ENCODE data around the gene RBCK1. TPM values are rescaled to one million over a fixed set of nuclear protein-coding genes. Genes with fewer than 3 reads are reported as not detected.
"Not testable (repeated sequence)": the region's sequence is repeated elsewhere in the genome, so short reads cannot be mapped to it uniquely, and the experiment has no call there.

Gene RBCK1
- total RNA-seq, 1 experiment from 2014 or later = 53.9 TPM

DNA sequence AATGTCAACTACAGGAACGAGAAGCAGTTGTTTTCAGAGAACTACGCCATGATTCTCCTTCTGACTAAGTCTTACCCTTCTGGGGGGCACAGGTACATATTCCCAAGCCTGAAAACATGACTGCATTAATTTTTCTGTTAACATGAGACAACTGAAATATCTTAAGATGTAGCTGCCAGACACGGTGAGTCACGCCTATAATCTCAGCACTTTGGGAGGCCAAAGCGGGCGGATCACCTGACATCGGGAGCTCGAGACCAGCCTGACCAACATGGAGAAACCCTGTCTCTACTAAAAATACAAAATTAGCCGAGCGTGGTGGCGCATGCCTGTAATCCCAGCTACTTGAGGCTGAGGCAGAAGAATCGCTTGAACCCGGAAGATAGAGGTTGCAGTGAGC lies 32.5 kb downstream of the RBCK1 start:
- Histone ChIP-seq H3K4me3 (ENCODE audit: insufficient read depth, low read depth, low read length) (no peak overlapping the region), H3K36me3 (replicated peaks; ENCODE audit: control insufficient read depth, insufficient read depth, low read length) (peaks cover 19% of the 10 kb centered on the region), H3K27me3 (ENCODE audit: control insufficient read depth, insufficient read depth, low read length) (peaks cover 2% of the 10 kb centered on the region; the same call in 1 of the 2 replicates)
- no peak for DNase-seq

DNA sequence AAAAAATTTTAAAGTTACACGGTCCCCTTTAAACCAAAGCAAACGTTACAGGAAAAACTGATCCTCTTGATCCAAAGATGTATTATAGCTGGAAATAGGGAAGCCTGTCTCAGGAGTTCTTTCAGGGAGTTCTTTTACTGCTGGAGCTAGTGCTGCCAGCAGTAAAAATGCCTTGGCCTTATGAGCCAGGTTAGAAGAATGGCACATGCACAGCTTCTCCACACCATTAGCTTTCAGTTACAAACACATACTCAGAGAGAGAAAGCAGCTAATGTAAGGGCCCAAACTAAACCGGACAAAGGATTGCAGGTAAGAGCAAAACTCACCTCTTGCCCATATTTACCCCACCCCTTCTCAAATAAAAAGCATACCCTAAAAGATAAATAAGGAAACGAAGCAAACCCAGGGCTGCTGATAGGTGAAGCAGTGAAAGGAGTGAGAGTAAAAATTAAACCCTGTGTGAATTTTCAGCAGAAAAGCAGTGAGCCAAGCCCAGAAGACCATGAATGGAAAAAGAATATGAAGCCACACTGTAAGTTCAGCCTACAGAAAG lies 35.2 kb downstream of the RBCK1 start:
- DNase-seq = no peak
- no peak overlapping the region for H3K4me3 ChIP-seq (ENCODE audit: insufficient read depth, low read depth, low read length)
- no peaks in the 10 kb centered on the region for H3K27me3 ChIP-seq (ENCODE audit: control insufficient read depth, insufficient read depth, low read length)
- peaks cover 14% of the 10 kb centered on the region for H3K36me3 ChIP-seq (replicated peaks; ENCODE audit: control insufficient read depth, insufficient read depth, low read length)

DNA sequence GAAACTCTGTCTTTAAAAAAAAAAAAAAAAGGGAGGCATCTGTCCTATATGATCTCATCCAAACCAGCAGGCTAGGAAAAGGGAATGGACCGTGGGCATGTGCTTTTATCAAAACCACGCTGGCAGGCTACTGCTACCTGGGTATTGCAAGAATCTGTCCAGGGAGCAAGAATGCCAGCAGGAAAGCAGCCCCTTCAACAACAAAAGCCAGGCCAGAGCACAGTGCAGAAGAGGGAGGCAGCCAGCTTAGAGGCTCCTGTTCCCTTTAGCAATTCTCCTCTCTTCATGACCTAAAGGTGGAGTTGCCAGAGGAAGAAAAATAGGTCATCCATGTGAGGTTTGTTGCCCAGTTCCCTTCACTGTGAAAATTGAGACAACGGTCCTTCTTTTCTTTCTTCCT lies 36.0 kb downstream of the RBCK1 start:
- Histone ChIP-seq H3K27me3 (ENCODE audit: control insufficient read depth, insufficient read depth, low read length) (no peaks in the 10 kb centered on the region), H3K36me3 (replicated peaks; ENCODE audit: control insufficient read depth, insufficient read depth, low read length) (peaks cover 11% of the 10 kb centered on the region), H3K4me3 (ENCODE audit: insufficient read depth, low read depth, low read length) (no peak overlapping the region)
- no peak for DNase-seq

DNA sequence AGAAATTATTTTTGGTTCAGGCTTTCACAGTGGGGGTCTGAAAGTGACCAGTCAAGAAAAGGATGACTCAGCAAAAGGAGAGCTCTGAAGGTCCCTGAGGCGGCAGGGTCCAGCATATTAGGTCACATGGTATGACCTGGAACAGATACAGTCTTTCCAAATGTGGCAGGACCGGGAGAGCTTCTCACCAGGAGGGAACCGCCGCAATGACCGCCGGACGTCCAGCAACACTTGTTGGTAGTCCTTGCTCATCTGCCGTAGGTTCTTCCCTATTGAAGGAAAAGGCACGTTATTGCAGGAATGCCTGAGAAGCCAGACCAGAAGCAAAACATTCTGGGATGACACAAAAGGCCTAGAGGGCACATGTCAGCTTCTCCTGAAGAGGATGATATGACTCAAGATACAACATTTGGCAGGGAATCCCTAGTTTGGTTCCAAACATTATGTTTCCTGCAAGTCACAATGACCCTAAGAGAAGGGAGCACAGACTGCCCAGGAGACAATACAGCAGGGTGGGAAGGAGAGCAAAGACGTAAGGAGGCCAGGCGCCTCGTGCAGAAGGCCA lies 36.8 kb downstream of the RBCK1 start:
- Histone ChIP-seq H3K27me3 (ENCODE audit: control insufficient read depth, insufficient read depth, low read length) (no peaks in the 10 kb centered on the region), H3K36me3 (replicated peaks; ENCODE audit: control insufficient read depth, insufficient read depth, low read length) (peaks cover 11% of the 10 kb centered on the region), H3K4me3 (ENCODE audit: insufficient read depth, low read depth, low read length) (no peak overlapping the region)
- no peak for DNase-seq

DNA sequence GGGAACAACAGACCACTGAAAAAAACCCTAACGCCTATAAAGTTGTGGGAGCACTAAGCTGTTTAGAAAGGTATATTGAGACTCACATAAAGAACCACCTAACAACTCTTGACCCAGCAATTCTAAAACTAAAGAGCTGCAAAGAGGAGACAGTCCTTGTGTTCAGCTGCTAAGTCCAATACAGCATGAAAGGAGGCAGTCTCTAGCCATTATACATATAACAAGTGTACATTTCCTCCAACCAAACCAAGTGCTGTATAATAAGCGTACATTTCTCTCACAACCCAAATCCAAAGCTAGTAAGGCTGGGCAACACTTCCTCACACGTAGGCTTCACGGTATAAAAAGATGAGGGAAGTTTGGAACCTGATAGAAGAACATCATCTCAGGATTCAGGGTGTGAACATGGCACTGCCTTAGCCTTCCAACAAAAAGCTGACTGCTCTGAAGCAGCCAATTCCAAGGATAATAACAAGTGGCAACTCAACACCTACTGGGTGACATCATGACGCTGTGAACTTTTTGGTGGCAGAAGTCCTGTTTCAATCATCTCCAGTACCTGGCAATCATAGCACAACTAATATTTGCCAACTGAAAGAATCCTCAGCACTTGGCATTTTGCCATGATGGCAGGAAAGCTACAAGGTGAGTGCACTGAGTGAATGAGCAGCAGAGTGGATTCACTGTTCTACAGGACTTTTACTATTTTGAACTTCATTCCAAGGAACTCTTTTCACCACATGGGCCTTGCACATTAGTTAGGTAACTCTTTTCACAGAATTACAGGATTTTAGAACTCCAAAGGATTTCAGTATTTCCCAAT lies 37.6 kb downstream of the RBCK1 start:
- DNase-seq = no peak
- no peaks in the 10 kb centered on the region for H3K27me3 ChIP-seq (ENCODE audit: control insufficient read depth, insufficient read depth, low read length)
- H3K36me3 ChIP-seq (replicated peaks; ENCODE audit: control insufficient read depth, insufficient read depth, low read length) = peaks cover 8% of the 10 kb centered on the region
- H3K4me3 ChIP-seq (ENCODE audit: insufficient read depth, low read depth, low read length) = no peak overlapping the region

DNA sequence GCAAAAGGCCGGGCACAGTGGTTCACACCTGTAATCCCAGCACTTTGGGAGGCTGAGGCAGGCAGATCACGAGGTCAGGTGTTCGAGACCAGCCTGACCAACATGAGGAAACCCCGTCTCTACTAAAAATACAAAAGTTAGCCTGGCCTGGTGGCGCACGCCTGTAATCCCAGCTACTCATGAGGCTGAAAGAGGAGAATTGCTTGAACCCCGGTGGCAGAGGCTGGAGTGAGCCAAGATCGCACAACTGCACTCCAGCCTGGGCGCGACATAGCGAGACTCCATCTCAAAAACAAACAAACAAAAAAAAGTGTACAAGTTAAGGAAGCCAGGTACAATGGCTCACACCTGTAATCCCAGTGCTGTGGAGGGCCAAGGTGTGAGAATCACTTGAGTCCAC lies 43.9 kb downstream of the RBCK1 start:
- not testable (repeated sequence) for DNase-seq; H3K36me3 ChIP-seq (replicated peaks; ENCODE audit: control insufficient read depth, insufficient read depth, low read length); H3K27me3 ChIP-seq (ENCODE audit: control insufficient read depth, insufficient read depth, low read length); H3K4me3 ChIP-seq (ENCODE audit: insufficient read depth, low read depth, low read length)

DNA sequence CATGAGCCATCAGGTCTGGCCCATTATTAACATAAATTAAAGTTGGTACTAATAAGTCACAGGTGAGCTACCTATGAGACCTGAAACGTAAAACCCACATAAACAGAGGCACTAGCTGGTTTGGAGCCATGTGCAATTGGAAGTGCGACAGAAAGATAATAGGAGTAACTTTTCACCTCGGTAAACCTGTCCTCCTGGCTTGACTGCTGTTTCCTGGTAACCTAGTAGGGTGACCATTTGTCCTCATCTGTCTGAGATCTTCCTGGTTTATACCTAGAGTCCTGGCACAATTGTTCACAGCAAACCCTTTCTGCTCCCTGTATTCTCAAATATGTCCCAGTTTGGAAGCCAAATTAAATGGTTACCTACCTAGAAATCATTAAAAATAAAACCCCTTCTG lies 46.9 kb downstream of the RBCK1 start:
- no peak overlapping the region for H3K4me3 ChIP-seq (ENCODE audit: insufficient read depth, low read depth, low read length)
- no peaks in the 10 kb centered on the region for H3K27me3 ChIP-seq (ENCODE audit: control insufficient read depth, insufficient read depth, low read length)
- H3K36me3 ChIP-seq (replicated peaks; ENCODE audit: control insufficient read depth, insufficient read depth, low read length) = no peaks in the 10 kb centered on the region
- no peak for DNase-seq

DNA sequence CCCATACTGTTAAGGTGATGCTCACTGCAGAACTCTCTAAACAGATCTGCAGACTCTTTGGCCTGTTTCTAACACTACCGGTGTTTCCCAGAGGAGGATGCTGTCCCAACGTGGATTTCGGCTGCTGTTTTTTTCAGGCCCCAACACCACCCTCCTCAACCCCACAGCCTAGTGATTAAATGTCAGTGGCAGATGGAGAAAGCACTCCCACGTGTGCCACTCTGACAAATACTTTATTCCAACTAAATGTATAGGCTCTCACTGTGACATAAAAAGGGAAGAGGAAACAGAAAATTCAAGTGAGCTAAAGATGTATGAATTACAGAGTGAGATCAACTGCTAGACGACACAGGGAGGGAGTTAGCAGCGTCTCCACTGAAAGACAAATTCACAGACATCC lies 50.7 kb downstream of the RBCK1 start:
- no peak overlapping the region for H3K4me3 ChIP-seq (ENCODE audit: insufficient read depth, low read depth, low read length)
- DNase-seq = no peak
- no peaks in the 10 kb centered on the region for H3K36me3 ChIP-seq (replicated peaks; ENCODE audit: control insufficient read depth, insufficient read depth, low read length)
- H3K27me3 ChIP-seq (ENCODE audit: control insufficient read depth, insufficient read depth, low read length) = 0 out of 2 replicates have a peak, but pooled peaks cover 2% of the 10 kb centered on the region

DNA sequence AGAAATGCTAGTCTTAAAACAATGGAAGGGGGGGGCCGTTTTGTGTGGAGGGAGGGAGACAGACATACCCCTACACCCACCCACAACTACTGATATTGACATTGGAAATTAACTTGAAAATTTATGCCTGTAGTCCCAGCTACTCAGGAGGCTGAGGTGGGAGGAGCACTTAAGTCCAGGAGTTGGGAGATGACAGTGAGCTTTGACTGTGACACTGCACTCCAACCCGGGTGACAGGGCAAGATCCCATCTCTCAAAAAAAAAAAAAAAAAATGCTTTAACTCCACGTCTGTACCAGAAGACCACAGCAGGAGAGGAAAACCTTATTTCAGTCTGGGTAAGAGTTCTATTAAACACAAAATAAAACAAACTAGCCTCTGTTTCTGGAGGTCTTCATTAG lies 52.1 kb downstream of the RBCK1 start:
- DNase-seq = no peak
- no peaks in the 10 kb centered on the region for H3K36me3 ChIP-seq (replicated peaks; ENCODE audit: control insufficient read depth, insufficient read depth, low read length)
- no peak overlapping the region for H3K4me3 ChIP-seq (ENCODE audit: insufficient read depth, low read depth, low read length)
- 0 out of 2 replicates have a peak, but pooled peaks cover 2% of the 10 kb centered on the region for H3K27me3 ChIP-seq (ENCODE audit: control insufficient read depth, insufficient read depth, low read length)

DNA sequence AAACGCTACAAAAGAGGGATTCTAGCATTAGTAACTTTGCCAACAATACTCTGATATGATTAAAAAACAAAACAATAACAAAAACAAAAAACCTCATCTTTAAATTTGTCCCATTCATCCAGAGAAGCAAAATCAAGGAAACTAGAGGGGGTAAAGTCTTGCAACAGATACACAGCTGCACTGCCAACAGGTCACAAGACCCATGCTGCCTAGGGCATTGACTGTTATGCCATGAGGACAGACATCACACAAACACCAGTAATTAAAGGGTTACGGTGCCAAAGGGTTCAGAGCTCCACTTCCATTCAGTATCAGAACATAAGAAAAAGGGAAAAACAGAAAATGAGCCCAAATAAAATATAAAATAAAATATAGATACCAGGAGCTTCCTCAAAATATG lies 52.6 kb downstream of the RBCK1 start:
- no peaks in the 10 kb centered on the region for H3K36me3 ChIP-seq (replicated peaks; ENCODE audit: control insufficient read depth, insufficient read depth, low read length)
- DNase-seq = no peak
- no peak overlapping the region for H3K4me3 ChIP-seq (ENCODE audit: insufficient read depth, low read depth, low read length)
- H3K27me3 ChIP-seq (ENCODE audit: control insufficient read depth, insufficient read depth, low read length) = 0 out of 2 replicates have a peak, but pooled peaks cover 2% of the 10 kb centered on the region

DNA sequence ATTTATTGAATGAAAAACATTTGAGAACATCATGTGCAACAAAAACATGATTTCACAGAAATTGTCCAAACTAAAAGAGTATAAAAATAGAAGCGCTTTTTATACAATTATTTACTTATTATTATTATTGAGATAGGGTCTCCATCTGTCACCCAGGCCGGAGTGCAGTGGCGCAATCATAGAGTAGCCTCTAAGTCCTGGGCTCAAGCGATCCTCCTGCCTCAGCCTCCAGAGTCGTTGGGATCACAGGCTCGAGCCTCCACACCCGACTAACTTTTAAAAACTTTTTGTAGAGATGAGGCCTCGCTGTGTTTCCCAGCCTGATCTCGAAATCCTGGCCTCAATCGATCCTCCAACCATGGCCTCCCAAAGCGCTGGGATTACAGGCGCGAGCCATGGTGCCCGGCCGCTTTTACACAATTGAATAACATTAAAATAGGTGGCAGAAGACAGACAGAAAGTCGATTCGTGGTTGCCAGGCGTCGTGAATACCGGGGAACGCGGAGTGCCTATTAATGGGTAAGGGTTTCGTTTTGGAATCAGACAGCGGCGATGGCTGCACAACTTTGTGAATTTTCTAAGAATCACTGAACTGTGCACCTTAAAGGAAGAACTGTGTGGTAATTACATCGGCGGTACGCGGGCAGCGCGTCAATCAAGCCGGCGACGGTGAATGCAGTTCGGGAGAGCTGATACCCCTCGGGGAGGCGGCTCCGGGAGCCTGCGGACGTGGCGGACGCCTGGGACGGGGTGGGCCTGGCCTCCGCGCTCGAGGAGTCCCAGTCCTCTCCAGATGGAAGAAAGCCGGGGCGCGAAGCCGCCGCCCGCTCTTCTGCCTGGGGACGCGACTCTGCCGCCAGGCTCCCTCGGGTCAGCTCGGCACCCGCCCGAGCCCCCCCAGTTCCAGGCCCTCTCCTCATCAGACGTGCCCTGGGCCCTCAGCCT lies 53.4 kb downstream of the RBCK1 start:
- H3K36me3 ChIP-seq (replicated peaks; ENCODE audit: control insufficient read depth, insufficient read depth, low read length) = no peaks in the 10 kb centered on the region
- peak overlapping the region; percentile 86 for H3K4me3 ChIP-seq (ENCODE audit: insufficient read depth, low read depth, low read length)
- peak; percentile 88 for DNase-seq
- 0 out of 2 replicates have a peak, but pooled peaks cover 2% of the 10 kb centered on the region for H3K27me3 ChIP-seq (ENCODE audit: control insufficient read depth, insufficient read depth, low read length)

DNA sequence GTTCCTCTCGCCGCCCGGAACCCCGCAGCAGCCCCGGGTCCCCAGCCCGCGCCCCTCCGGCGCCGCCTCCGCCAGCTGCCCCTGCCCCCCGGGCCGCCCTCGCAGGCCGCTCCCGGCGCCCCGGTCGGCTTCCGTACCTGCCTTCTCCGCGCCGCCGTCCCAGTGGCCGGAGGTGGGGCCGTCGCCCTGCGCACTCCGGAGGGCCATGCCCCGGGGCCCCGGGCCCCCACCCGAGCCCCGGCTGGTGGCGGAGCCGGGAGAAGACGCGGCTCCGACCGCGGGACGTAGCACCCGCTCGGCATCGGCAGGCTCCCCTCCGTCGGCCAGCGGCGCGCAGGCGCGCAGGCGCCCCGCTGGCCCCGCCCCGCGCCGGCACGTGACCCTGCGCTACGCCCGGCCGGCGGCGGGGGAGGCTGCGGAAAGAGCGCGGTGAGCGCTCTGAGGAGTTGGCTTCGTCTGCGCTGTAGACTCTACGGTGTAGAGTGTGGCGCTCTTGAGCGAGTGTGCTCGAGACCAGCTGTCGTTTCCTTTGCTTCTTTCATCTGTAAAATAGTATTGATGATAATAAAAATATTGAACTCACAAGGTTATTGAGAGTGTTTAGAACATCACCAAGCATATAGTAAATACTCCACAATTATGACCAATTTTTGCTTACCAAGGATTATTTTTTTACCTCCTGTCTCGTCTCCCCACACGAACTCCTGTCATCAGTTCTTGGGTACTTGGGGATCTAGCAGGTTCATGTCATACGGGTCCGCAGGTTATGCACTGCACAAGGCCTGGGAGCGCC lies 54.3 kb downstream of the RBCK1 start, which contains the start of gene TBC1D20:
Gene TBC1D20 (minus strand): TSS at position 335 of the 793 bp plus-strand sequence. CDS start 128 bp downstream, at position 207.
- Histone ChIP-seq H3K36me3 (replicated peaks; ENCODE audit: control insufficient read depth, insufficient read depth, low read length) (no peaks in the 10 kb centered on the region), H3K27me3 (ENCODE audit: control insufficient read depth, insufficient read depth, low read length) (0 out of 2 replicates have a peak, but pooled peaks cover 2% of the 10 kb centered on the region), H3K4me3 (ENCODE audit: insufficient read depth, low read depth, low read length) (peak within 1 kb of the TSS; percentile 86)
- DNase-seq = peak; percentile 96

DNA sequence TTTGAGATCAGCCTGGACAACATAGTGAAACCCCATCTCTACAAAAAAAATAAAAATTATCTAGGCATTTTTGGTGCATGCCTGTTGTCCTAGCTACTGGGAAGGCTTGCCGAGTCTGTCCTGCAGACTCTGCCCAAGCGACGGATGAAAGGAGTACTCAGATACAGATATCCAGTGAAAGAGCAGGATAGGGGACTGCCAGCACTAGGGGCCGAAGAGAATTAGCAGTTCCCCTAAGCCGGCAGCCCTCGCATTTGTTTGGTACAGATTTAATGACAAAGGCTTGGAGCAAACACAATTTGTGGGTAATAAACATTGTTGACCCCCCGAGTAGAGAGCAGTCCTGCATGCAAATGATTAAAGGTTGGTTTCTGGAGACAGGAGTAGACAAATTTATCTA lies 59.7 kb downstream of the RBCK1 start:
- no peak for DNase-seq
- Histone ChIP-seq H3K27me3 (ENCODE audit: control insufficient read depth, insufficient read depth, low read length) (no peaks in the 10 kb centered on the region), H3K4me3 (ENCODE audit: insufficient read depth, low read depth, low read length) (no peak overlapping the region), H3K36me3 (replicated peaks; ENCODE audit: control insufficient read depth, insufficient read depth, low read length) (no peaks in the 10 kb centered on the region)

Data from H7 (cell line).